ENCODE data around the gene KLF13.

- TF ChIP-seq EZH2 (IDR thresholded peaks at IDR 0.05; ENCODE audit: insufficient read depth, low read length), result no peak
- TF ChIP-seq, protein P1, sequence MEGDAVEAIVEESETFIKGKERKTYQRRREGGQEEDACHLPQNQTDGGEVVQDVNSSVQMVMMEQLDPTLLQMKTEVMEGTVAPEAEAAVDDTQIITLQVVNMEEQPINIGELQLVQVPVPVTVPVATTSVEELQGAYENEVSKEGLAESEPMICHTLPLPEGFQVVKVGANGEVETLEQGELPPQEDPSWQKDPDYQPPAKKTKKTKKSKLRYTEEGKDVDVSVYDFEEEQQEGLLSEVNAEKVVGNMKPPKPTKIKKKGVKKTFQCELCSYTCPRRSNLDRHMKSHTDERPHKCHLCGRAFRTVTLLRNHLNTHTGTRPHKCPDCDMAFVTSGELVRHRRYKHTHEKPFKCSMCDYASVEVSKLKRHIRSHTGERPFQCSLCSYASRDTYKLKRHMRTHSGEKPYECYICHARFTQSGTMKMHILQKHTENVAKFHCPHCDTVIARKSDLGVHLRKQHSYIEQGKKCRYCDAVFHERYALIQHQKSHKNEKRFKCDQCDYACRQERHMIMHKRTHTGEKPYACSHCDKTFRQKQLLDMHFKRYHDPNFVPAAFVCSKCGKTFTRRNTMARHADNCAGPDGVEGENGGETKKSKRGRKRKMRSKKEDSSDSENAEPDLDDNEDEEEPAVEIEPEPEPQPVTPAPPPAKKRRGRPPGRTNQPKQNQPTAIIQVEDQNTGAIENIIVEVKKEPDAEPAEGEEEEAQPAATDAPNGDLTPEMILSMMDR (IDR thresholded peaks at IDR 0.05; ENCODE audit: insufficient read depth, low read depth, low read length), result no peak
Observed at GRCh38 chr15:31326875-31327668, 437 bp downstream of the KLF13 start.

Measured in astrocyte (in vitro differentiated cells and primary cell).